Testis (tissue), 2 donors: Measurements from ENCODE around the gene EEF2.

Experiments used
- POLR2A ChIP-seq: fragments of 450-650 bp; IDR thresholded peaks from one replicate; pipeline ENCODE4 v1.6.1; 2017; ENCODE audit warnings: antibody characterized with exemption, mild to moderate bottlenecking, moderate library complexity
- TF ChIP-seq, protein P1 (sequence below), 3 experiments: fragments of 450-650 bp in 2 of 3; fragments of 200-600 bp in 1 of 3; sonication (generic) in 1 of 3; IDR thresholded peaks; one replicate each; pipeline ENCODE4 v1.5.1; 2016 to 2019; ENCODE audit warnings: antibody characterized with exemption in 3 of 3, mild to moderate bottlenecking in 2 of 3, moderate library complexity in 1 of 3

DNA sequence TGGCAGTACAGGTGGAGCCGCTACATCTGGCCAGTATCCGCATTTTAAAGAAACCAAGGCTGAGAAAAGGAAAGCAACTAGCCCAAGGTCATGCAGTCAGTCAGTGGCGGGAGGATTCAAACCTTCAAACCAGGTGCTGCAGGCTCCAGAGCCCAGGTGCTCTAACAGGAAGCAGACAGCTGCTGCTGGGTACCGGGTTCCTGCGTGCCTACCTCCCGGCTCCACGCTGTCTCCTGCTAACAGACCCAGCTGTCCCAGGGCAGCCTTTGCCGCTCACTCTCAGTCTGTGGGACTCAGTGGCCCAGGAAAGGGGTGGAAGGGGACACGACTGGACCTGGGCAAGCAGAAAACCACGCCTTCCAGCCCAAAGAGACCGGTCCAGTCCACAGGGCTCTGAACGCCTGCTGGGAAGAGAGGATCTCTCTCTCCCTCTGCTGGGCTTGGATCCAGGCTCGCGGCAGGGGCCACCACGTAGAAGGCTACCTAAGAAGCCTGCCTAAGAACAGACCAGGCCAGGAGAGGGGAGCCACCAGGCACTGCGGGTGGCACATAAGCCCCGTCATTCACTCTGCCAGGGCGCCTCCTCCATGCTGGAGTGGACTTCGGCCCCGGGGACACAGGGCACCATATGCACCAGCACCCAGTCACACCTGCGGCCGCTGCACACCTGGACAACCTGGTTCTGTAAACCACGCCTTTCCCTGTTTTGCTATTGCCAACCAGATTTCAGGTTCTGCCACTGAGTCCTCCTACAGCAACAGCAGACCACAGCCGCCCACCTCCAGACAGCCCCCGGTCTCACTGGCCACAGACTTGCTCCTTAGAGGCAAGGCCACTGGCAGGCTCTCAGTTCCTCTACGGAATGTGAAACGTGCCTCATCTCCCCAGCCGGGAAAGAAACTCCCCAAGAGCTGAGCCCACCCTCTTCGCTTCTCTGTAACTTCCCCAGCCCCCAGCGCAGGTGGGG is 18.9 kb downstream of the EEF2 start:
- TF ChIP-seq, protein P1, sequence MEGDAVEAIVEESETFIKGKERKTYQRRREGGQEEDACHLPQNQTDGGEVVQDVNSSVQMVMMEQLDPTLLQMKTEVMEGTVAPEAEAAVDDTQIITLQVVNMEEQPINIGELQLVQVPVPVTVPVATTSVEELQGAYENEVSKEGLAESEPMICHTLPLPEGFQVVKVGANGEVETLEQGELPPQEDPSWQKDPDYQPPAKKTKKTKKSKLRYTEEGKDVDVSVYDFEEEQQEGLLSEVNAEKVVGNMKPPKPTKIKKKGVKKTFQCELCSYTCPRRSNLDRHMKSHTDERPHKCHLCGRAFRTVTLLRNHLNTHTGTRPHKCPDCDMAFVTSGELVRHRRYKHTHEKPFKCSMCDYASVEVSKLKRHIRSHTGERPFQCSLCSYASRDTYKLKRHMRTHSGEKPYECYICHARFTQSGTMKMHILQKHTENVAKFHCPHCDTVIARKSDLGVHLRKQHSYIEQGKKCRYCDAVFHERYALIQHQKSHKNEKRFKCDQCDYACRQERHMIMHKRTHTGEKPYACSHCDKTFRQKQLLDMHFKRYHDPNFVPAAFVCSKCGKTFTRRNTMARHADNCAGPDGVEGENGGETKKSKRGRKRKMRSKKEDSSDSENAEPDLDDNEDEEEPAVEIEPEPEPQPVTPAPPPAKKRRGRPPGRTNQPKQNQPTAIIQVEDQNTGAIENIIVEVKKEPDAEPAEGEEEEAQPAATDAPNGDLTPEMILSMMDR (IDR thresholded peaks at IDR 0.05) = no peak
- TF ChIP-seq POLR2A = no peak
